GM19043 (cell line): Measurements from ENCODE around the gene STAC3.

Experiments used
- ATAC-seq: cut with Tn5 transposase; IDR thresholded peaks from one replicate; pipeline ENCODE4 v1.9.1; 2021; ENCODE audit warnings: low read depth; ENCODE audit not compliant: unreplicated experiment

Gene STAC3

DNA sequence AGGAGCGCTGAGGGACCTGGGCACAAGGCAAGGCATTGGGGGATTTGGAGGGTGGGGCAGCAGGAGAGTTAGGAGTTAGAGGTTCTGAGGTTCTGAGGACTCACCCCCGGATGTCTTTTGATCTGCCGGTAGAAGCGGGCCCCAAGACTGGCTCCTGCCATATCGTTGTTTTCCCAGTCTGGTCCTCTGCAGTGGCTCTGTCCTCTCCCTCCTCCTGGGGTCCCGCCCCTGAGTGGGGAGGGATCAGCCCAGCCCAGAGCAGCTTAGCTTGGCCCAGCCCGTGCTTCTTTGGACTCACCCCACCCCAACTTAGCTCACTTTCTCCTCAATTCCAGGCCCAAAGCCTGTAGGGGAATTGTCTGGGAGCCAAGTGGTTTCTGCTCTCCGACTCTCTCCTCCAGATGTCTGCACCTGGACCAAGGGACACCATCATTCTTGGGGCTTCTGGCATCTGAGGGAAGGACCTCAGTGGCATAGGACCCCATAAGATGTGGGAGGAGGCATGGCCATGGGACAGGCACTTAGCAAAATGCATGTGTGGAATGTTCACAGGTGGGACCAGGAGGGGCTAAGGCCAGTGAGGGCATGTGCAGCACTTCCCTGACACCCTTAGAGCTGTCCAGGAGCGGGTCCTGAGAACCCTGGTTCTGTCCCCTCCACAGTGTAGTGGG, 13.9 kb downstream of the STAC3 start:
- ATAC-seq, result no peak

DNA sequence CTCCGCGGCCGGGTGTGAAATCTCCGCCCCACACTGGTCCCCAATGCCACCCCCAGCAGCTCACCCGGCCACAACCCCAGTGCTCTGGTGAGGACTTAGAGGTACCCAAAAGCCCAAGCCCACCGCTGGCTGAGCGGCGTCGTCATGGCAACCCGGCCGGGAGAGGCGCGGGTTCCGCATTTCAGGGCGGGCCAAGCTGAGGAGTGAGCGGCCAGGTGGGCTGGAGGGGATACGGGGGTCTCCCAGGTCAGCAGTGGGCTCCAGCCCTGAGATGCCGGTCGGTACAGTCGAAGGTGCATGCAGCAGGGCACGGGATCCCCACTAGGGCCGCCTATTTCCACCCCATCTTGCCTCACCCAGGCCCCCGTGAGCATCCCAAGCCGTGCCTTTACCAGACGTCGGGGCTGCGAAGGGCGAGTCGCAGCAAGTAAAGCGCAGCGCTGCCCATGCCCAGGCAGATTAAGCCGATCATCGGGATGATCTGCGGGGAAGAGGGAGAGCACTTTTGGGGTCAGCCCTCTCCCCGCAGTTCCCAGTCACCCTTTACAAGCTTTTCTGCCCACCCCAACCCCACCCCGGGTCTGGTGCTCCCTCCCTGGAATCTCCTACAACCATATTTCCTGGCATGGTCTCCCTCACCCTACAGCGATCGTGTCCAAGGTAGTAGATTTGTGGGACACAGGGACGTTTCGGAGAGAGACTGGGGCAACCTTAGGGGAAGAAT, 14.6 kb downstream of the STAC3 start:
- ATAC-seq, result no peak

- no peak for ATAC-seq
These were observed 15.3 kb downstream of the STAC3 start for GRCh38 chr12:57235728-57236131.

DNA sequence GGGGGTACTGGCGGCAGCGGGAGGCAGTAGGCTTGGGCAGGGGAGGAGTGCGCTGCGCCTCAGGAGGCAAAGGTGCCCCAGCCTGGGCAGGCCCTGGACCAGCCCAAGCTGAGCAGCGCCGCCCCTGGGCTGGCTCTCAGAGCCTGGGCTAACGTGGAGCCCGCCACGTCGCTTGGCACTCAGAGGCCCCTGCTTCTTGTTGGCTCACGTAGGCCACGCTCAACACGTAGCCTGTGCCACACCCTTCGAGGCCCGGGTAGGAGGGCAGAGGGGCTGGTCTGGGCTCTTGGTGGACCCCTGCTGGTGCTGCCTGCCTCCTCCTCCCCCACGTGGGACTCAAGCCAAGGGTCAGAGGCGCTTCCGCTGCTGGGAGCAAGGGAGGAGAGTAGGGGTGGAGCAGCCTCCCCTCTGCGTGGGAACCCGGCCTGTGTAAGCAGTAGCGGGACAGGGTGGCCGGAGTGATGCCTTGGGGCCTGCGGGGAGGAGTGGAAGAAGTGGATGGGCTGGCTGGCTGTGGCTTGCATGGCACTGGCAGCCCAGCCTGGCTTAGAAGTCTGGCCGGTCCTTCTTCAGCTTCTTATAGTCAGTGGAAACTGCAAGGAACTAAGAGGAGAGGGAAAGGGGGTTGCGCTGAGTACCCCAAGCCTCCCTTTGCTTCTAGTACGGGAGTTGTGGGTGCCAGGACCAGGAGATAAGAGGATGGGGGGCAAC, 15.8 kb downstream of the STAC3 start:
- ATAC-seq, result no peak

GRCh38 chr12:57234571-57235016, 16.4 kb downstream of the STAC3 start:
- no peak for ATAC-seq

- no peak for ATAC-seq
These were observed 16.8 kb downstream of the STAC3 start for GRCh38 chr12:57234233-57234570.

- ATAC-seq, result no peak
These were observed 17.4 kb downstream of the STAC3 start for GRCh38 chr12:57233357-57234232.

GRCh38 chr12:57232156-57232756, 18.7 kb downstream of the STAC3 start:
- ATAC-seq, result no peak

DNA sequence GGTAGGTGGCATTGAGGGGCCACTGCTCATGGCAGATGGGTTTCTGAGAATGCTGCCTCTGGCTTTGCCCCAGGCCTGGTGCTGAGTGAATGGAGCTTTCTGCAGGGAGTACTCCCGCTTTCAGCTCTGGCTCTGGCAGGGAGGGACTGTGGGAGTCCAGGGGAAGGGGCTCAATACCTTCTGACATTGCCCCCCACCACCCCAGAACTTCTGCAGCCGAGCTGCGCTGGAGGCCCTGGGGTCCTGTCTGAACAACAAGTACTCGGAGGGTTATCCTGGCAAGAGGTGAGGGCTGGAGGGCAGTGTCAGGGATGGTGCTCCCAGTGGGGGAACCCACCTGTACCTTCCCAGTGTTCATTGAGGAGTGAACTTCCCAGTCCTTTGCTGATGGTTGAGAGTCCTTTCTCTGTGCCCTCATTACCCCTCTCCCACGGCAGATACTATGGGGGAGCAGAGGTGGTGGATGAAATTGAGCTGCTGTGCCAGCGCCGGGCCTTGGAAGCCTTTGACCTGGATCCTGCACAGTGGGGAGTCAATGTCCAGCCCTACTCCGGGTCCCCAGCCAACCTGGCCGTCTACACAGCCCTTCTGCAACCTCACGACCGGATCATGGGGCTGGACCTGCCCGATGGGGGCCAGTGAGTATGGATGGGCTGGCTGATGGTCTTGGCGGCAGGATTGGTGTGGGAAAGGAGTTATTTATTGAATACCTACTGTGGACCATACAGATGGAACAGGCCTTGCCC, 19.5 kb downstream of the STAC3 start:
- no peak for ATAC-seq

GRCh38 chr12:57230381-57231155, 20.4 kb downstream of the STAC3 start:
- ATAC-seq, result no peak

DNA sequence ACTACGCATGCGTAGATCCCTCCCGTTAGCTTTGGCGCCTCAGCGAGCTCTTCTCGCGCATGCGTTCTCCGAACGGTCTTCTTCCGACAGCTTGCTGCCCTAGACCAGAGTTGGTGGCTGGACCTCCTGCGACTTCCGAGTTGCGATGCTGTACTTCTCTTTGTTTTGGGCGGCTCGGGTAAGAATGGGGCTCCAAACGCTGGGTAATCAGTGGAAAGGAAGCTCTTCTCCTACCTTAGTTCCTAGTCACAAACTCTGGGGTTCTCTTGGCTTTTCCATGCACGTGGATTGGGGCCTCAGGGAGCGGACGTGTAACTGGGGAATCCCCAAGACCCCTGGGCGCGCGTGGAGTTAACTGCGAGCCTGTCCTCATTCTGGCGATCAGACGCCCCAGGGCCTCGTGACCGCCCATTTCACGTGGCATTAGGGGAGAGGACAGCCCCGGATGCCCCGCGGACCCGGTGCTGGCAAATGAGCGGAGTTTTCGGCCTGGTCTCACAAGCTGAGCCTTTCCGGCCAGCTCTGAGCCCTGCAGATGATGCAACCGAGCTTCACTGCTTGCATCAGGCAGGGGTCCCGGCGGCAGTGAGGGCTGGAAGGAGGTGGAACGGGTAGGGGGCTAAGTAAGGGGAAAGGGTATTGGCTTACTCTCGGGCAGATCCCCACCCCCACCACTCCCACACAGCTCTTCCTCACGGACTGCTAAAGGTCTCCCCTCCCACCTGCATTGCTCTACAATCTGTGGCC, 21.2 kb downstream of the STAC3 start, which contains the start of gene SHMT2:
TSS of gene SHMT2 (plus strand) at position 78 of the 747 bp plus-strand sequence. CDS start at position 146, 68 bp downstream.
- ATAC-seq, result peak; percentile 45

- ATAC-seq, result no peak
These were observed 21.8 kb downstream of the STAC3 start for GRCh38 chr12:57229046-57229633.

GRCh38 chr12:57227315-57228115, 23.5 kb downstream of the STAC3 start:
- no peak for ATAC-seq

GRCh38 chr12:57226588-57227314, 24.2 kb downstream of the STAC3 start:
- ATAC-seq, result no peak

- ATAC-seq, result no peak
These were observed 25.2 kb downstream of the STAC3 start for GRCh38 chr12:57225680-57226210.
